IPS DF 19.7 (cell line): ENCODE results near the gene MRLN.
"Not testable (repeated sequence)": the region's sequence is repeated elsewhere in the genome, so short reads cannot be mapped to it uniquely, and the experiment has no call there.

Experiments
- DNase-seq: peaks from one replicate; pipeline ENCODE4 v3.0.0-alpha.2; 2013; ENCODE audit warnings: low read depth, low spot score

MRLN gene

DNA sequence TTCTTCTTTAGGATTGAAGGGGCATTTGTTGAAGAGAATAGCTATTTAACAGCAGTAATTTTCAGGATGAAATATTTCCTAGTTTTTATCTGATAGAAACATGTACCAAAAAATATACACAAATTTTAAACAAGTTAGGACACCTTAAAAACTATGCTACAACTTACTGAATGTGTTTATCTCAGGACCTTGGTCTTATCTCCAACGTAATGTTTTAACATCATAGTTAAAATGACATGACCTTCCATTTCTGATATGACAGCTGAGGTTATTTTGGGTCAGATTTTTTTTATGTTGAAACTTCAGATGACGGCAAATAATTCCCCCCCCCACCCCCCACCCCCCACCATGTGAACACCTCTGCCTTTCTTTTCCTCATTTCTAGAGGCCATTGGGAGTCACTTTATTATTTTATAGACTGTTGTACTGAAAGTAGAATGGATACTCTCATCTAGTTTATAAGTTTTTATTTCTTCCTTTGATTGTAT, 8.0 kb downstream of the MRLN start:
- no peak for DNase-seq

DNA sequence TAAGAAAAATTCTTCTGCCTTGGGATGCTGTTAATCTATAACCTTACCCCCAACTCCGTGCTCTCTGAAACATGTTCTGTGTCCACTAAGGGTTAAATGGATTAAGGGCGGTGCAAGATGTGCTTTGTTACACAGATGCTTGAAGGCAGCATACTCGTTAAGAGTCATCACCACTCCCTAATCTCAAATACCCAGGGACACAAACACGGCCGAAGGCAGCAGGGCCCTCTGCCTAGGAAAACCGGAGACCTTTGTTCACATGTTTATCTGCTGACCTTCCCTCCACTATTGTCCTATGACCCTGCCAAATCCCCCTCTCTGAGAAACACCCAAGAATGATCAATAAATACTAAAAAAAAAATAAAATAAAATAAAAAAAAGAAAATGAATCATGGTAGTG, 8.5 kb downstream of the MRLN start:
- not testable (repeated sequence) for DNase-seq

DNA sequence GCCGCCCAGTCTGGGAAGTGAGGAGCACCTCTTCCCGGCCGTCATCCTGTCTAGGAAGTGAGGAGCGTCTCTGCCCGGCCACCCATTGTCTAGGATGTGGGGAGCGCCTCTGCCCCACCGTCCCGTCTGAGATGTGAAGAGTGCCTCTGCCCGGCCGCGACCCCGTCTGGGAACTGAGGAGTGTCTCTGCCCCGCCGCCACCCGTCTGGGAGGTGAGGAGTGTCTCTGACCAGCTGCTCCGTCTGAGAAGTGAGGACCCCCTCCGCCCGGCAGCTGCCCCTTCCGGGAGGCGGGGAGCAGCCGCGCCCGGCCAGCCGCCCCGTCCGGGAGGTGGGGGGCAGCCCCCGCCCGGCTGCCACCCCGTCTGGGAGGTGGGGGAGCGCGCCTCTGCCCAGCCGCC, 9.1 kb downstream of the MRLN start:
- DNase-seq, result not testable (repeated sequence)

DNA sequence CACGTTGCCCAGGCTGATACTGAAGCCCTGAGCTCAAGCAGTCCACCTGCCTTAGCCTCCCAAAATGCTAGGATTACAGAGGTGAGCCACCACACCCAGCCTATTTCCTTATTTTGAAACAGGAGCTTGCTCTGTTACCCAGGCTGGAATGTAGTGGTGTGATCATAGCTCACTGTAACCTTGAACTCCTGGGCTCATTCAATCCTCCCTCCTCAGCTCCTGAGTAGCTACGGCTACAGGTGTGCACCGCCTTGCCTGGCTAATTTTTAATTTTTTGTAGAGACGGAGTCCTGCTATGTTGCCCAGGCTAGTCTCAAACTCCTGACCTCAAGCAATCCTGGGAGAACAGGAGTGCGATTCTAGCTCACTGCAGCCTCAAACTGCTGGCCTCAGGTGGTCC, 11.7 kb downstream of the MRLN start:
- DNase-seq, result no peak

DNA sequence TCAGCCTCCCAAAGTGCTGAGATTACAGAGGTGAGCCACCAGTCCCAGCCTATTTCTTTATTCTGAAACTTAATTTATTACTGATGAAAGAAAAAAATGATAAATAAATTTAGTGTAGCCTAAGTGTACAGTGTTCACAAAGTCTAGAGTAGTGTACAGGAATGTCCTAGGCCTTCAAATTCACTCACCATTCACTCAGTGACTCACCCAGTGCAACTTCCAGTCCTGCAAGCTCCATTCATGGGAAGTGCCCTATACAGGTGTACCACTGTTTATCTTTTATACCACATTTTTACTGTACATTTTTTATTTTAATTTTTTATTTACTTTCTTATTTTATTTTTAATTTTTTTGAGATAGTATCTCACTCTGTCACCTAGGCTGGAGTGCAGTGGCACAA, 12.2 kb downstream of the MRLN start:
- no peak for DNase-seq

DNA sequence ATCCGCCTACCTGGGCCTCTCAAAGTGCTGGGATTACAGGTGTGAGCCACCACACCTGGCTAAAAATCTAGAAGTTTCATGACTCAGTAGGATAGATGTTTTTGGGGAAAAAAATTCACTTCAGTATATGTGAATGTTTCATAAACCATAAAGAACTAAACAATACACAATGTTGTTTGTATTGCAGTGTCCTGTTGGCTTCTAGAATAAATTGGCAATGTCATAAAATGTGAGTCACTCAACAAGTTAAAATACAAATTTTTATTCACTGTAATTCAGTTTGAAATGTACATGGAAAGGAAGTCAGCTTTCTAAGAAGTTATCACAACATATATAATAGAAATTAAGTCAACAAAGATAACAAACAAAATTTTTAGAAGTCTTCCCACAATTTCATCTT, 16.5 kb downstream of the MRLN start:
- no peak for DNase-seq

DNA sequence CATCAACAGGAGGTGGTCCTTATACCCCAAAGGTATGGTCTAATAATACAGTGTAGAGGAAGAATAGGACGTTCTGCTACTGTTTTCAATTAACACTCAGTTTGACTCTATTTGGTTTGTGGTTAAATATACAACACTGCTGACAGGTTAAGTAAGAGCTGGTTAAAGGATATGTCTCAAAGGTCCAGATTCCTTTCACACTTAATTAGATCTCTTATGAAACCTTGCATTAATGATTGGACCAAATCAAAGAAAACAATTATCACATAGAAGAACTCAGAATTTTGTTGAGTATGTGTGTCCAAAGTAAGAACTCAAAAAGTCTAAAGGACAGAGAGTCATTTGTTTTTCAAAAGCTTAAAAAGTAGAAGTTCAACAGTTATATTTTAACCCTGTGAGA, 18.0 kb downstream of the MRLN start:
- no peak for DNase-seq

DNA sequence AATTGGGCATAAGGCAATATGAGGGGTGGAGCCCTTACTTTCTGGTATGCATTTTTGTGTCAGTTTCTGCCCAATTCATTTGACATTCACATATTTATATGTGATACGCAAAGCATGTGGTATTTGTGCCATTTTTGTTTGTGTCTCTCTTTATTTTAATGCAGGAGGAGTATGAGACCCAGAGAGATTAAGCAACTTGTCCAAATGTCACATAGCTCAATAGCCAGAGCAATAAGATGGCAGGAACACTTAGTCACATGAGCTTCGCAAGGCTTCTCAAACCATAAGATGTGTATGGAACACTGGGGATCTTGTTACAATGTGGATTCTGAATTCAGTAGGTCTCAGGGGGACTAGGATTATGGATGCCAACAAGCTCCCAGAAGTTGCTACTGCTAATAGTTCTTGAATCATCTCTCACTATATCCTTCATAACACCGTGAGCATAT, 19.2 kb downstream of the MRLN start:
- DNase-seq, result no peak

DNA sequence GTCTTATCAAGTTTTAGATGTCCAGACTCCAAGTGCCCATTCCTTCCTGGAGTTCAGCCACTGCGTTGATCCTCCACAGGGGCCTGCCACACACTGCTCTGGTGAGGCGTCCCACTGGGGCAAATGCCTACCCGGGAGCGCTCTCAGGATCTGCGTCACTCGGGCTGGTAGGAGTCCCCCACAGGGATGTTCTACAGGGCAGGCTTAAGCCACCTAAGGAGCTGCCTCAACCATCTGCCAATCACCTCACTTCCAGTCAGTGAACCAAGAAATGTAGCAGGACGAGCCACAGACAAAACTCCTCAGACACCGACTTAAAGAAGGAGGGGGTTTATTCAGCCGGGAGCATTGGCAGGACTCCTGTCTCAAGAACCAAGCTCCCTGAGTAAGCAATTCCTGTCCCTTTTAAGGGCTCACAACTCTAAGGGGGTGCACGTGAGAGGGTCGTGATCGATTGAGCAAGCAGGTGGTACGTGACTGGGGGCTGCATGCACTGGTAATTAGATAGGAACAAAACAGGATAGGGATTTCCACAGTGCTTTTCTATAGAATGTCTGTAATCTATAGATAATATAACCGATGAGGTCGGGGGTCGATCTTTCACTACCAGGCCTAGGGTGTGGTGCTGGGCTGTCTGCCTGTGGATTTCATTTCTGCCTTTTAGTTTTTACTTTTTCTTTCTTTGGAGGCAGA, 19.8 kb downstream of the MRLN start:
- DNase-seq, result not testable (repeated sequence)

DNA sequence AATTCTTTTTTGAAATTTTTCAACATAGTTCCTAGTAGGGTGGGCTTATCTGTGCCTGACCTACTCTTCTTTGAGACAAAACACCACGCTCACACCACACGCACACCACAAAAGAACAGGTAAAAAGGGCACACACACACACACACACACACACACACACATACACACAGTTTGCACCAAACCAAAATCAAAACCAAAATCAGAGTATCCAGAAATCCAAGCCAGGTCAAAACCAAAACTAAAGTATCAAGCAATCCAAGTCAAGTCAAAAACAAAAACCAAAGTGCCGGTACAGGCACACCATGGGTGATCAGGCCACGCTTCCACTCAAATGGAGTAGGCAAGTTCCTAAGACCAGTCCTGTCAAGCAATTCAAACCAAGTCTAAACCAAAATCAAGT, 20.4 kb downstream of the MRLN start:
- not testable (repeated sequence) for DNase-seq

DNA sequence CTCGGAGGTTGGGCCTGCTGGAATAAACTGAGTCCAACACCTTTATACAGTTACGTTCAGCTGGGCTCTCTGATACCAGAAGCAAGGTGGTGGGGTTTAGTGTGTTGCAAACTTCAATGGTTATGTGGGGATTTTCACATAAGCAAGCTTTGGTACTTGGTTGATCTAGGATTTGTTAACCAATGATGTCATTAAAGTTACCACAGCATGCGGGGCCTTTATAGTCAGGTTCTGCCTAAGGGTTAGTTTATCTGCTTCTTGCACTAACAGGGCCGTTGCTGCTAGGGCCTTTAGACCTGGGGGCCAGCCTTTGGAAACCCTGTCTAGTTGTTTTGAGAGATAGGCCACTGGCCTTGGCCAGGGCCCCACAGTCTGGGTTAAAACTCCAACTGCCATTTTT, 24.1 kb downstream of the MRLN start:
- DNase-seq, result not testable (repeated sequence)

DNA sequence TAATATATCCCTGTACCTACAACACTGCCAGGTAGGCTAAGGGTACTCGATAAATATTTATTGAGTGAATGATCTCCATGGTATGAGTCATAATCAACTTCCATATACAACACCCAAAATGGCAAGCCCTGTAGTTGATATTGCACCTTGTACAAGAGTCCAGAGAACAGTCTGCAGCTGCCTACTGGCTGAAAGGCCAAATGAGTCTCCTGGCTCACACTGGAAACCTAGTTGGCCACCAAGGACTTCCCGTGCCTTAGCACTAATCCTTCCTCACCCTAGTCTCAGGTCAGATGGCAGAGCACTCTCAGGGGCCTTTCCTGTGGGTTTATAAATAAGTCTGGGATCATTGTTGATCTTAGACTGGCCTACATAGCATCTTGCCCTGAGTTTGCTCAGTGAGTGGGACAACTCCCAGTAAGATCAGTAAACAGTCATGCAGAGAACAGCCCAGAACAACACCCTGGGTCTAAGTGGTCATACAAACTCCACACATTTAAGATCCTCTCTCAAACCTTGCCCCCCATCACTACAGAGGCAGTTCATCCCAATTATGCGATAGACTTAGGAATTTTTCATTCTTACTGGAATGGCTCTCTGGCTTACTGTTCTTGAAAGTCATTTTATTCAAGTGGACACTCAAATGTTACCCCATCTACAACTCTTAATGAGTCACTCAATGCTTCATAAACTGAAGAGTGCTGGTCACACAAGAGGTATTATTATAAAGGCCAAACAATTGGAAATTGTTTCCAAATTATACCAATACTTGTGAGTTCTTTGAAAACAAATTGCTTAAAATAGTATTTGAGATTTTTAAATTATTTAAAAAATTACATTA, 28.9 kb downstream of the MRLN start:
- no peak for DNase-seq

DNA sequence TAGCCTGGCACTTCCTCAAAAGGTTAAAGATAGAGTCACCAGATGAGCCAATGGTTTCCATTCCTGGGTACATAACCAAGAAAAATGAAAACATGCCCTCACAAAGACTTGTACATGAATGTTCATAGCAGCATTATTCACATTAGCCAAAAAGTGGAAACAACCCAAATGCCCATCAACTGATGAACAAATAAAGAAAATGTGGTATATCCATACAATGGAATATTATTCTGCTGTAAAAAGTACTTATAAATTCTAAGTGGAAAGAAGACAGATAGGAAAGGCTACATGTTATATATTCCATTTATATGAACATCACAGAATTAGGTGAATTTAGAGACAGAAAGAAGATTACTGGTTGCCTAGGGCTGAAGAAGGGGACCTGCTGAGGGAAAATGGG, 32.9 kb downstream of the MRLN start:
- no peak for DNase-seq

DNA sequence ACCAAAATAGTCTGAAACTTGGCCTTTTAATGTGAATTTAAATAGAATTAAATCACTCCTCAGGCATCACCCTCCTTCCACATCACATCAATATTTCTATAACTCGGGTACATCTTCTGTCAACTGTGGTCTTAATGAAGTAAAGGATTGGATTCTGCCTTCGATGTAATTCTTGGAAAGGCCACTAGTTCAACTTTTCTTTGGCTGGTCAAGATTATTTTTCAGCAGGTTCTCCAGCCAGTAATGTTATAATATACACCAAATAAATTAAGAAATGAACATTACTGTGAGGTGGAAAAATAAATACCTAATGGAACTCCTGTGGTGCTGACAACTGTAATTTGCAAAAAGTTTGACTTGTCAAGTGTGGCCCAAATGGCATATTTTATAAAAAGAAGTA, 33.9 kb downstream of the MRLN start:
- no peak for DNase-seq

DNA sequence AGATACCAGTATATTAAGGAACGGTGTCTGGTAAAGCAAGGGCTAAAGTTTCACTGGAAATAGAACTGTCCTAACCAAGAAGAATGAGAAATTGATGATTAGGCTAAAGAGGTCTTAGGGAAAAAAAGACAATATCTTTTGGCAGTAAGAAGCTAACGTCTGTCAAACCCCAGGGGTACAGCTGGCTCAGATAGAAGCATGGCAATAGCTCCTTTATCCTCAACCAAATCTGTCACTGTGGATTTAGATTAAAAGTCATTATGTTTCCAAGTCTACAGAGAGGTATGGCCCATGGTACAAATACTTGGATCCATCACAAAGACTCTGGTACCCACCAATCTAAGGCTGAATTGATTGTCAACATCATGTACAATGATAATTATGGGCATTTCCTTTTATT, 35.0 kb downstream of the MRLN start:
- no peak for DNase-seq

DNA sequence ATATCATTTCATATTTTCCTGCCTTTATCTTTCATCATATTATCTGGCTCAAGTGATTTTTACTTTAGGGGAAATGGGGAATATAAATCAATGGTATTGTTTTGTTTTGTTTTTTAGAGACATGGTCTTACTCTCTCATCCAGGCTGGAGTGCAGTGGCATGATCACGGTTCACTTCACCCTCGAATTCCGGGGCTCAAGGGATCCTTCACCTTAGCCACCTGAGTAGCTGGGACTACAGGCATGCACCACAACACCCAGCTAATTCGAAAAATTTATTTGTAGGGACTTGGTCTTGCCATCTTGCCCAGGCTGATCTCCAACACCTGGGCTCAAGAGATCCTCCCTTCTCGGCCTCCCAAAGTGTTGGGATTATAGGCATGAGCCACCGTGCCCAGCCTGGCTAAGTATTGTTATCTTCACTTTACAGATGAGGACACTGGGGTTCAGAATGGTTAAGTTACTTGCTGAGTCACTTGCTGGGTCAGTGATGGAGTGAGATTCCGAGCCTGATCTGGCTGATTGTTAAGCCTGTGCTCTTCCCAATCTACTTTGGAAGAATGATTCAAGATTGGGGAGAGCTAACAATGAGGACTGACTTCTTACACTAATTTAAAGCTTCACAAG, 39.9 kb downstream of the MRLN start:
- DNase-seq, result no peak

DNA sequence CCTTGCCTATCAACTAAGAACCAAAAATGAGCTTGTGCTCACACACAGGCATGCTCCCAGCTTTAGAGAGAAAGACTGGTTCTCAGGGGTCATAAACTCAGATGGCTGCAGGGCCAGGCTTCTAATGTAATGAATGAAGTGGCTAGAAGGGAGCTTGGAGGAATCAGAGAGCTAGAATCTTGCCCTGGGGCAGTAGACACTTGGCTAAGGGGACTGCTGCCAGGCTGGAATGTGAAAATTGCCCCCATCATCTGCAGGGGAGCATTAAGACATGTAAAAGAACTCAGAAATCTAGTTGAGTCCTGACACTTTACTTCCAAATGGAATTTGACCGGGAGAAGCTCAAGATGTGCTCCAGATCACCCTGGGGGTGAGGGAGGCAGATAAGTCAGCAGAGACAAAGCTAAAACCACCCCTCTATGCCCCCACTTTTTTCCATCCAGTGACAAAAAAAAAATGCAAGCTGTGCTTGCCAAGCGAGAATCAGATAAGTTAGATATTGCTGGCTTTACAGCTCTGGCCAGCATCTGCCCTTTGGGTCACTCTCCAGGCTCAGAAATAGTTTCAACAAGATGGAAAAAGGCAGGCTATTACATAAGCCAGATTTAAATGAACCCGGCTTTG, 41.3 kb downstream of the MRLN start:
- no peak for DNase-seq

DNA sequence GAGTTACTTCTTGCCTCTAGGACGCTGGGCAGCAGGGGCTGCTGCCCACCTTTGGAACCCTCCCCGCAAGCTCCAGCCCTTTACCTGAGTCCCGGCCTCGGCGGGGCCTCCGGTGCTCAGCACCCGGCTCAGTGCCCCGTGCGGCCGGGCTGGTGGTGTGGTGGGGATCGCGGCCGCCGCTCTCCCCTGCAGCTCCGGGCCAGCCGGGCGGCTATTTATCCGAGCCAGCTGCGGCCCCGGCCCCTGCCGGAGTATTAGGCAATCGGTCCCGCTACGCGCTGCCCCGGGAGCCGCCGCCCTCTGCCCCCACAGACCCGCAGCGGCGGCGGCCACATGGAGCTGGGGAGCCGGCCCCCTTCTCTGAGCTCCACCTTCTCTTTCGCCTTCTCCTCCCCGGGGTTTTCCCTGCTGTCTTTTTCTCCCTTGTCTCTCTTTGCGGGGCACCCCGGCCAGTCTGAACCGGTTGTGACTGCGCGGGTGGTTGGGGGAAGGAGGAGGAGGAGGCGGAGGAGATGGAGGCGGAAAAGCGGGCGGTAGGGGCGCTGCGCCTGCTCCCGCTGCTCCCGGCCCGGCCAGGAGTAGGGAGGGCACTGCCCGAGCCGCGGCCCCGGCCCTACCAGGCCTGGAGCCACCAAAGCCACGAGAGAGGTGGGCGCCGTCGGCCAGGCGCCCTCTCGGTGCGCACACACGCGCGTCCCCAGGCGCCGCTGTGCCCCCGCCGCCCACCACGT, 43.7 kb downstream of the MRLN start, which contains the start of gene SLC16A9:
Gene SLC16A9 (minus strand): TSS at position 456 of the 731 bp plus-strand sequence. CDS start 25,559 bp downstream, outside the sequence.
- no peak for DNase-seq

DNA sequence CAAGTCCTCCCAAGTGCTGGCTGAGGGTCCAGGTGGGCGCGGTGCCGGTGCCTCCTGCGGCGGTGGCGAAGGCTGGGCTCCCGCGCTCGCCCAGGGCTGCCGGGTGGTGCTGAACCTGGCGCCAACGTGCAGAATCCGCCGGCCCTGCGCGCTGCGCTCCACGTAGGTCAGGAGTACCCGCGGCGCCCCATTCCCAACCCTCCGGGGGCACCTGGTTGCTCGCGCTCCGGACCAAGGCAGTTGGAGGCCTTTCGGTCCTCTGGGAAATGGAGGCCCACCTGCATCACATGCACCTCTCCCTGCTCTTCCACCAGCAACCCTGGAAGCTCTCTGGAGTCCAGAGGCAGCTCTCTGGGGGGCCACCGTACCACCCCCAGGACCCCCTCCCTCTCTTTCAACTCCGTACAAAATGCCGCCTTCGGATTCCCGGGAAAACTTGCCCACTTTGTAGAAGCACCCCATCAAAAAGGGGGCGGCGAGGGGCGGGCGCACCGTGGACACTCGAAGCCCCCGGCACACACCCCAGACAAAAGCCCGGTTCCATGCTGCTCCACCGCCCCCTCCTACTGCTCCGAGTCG, 44.4 kb downstream of the MRLN start:
- DNase-seq, result no peak

DNA sequence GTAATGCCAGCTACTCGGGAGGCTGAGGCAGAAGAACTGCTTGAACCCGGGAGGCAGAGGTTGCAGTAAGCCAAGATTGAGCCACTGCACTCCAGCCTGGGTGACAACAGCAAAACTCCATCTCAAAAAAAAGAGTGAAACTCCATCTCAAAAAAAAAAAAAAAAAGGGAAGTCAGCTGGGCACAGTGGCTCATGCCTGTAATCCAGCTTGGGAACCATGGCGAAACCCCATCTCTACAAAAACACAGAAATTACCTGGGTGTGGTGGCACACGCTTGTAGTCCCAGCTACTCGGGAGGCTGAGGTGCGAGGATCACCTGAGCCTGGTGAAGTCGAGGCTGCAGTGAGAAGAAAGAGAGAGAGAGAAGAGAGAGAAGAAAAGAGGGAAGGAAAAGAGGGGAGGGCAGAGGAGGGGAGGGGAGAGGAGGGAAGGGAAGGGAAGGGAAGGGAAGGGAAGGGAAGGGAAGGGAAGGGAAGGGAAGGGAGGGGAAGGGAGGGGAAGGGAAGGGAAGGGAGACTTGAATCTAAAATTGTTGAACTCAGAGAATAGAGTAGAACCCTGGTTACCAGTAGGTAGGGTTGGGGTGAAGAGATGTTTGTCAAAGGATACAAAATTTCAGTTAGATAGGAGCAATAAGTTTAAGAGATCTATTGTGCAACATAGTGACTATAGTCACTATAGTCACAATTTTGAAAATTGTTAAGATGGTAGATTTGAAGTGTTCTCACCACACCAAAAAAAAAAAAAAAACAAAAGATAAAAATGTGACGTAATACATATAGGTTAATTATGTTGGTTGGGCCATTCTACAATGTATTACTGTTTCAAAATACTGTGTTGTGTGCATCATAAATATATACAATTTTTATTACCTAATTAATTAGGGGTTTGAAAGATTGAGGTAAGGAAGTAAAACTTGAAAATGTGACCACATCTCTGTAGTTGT, 46.1 kb downstream of the MRLN start:
- no peak for DNase-seq
